Stimulated activated CD8-positive, alpha-beta memory T cell treated with anti-CD3 and anti-CD28 coated beads, Interleukin-2, amount 100 ng/mL, for 1 hour (primary cell): ENCODE results near the gene DIP2C.
"Not testable (repeated sequence)": the region's sequence is repeated elsewhere in the genome, so short reads cannot be mapped to it uniquely, and the experiment has no call there.

Experiments
- DNase-seq, 2 donors: peaks; one replicate each; pipeline ENCODE4 v3.0.0-alpha.2; 2020; ENCODE audit warnings: low read depth in 2 of 2

Gene DIP2C

GRCh38 chr10:689452-690371 lies at the start of gene DIP2C:
DIP2C (minus strand) TSS chr10:689668; CDS start chr10:689578, 90 bp downstream.
- DNase-seq: no peak

DNA sequence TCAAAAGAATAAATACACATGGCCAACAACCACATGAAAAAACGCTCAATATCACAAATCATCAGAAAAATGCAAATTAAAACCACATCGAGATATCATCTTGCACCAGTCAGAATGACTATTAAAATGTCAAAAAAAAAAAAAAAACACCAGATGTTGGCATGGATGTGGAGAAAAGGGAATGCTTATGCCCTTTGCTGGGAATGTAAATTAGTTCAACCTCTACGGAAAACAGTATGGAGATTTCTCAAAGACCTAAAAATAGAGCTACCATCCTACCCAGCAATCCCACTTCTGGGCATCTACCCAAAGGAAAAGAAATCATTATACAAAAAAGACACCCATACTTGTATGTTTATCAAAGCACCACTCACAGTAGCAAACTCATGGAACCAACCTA lies 45.0 kb upstream of the DIP2C start:
- no peak for DNase-seq

GRCh38 chr10:733086-733485 lies 43.6 kb upstream of the DIP2C start:
- DNase-seq: no peak

- no peak for DNase-seq
Observed at GRCh38 chr10:729213-729612, 39.7 kb upstream of the DIP2C start.

DNA sequence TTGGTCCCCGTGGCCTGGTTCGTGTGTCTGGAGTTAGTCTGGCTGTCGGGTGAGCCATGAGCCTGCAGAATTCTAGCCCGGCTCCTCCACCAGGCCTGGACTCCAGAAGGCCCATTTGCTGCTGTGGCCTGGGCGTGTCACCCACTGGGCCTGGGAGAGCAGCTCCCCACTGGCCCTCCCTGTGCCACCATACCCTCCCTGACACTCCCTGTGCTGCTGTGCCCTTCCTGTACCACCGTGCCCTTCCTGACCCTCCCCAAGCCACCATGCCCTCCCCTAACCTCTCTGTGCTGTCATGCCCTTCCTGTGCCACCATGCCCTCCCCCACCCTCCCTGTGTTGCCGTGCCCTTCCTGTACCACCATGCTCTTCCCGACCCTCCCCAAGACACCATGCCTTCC lies 39.1 kb upstream of the DIP2C start:
- DNase-seq: no peak

- DNase-seq: no peak
Observed at GRCh38 chr10:727162-727790, 37.8 kb upstream of the DIP2C start.

GRCh38 chr10:725786-726185 lies 36.3 kb upstream of the DIP2C start:
- DNase-seq: no peak

GRCh38 chr10:725302-725701 lies 35.8 kb upstream of the DIP2C start:
- DNase-seq: no peak

- DNase-seq: no peak
Observed at GRCh38 chr10:723973-724372, 34.5 kb upstream of the DIP2C start.

DNA sequence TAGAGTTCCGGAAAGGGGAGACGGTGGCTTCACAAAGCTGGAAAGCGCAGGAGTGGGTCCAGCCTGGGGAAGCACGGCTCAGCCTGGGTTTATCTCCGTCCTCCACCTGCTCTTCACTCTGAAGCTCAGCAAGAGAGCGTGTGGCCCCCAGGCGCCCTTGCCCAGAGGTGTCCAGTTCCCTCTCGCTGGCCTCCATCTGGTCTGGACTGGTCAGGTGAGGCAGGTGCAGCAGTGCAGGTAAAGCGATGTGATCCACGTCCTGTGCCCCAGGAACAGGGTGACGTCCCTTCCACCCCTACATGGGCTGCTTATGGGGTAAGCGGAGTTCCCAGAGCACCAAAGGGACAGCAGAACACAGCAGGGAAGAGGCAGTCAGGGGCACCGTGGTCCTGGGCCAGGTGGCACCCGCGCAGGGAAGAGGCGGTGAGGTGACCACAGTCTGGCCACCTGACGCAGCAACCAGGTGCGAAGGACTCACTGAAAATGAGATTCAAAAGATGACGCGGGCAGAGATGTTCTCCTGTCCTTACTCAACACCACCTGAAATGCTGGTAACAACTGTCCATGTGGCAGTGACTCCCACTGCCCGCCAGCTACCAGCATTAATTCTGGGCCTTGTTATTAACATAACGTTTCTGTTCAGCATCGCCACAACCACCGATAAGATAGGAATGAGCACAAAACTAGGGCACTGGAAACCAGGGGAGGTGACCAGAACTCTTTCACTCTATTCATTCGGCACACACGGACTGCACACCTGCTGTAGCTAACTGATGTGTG lies 33.0 kb upstream of the DIP2C start:
- DNase-seq: no peak

GRCh38 chr10:718143-718700 lies 28.8 kb upstream of the DIP2C start:
- no peak for DNase-seq

DNA sequence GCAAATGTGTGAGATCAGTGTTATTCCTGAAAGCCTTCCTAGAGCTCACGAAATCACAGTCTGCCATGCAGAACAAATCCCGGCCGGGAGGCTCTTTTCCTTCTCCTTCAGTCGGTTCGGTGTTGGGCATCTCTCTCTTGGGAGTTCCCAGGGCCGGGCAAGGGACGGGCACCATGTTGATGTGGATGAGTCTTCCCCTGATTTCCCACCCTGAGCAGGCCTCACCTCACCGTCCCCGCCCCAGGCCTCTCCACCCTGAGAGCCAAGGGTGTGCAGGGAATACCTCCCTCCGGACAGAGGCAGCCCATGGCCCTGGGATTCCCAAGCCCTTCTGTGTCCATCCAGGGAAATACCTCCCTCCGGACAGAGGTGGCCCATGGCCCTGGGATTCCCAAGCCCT lies 28.0 kb upstream of the DIP2C start:
- no peak for DNase-seq

DNA sequence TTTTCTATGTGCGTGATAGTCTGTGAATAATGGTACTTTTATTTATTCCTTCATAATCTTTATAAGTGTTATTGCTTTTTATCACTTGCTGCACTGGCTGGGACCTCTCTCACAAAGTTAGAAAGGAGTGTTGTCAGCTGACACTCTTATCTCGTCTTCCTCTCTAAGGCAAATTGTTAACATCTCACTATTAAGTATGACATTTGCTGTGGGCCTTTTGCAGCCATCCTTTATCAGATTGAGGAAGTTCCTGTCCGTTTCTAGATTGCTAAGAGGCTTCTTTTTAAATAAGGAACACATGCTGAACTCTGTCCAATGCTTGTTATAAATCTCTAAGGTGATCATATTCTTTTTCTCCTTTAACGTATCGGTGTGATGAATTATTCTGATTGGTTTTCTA lies 27.4 kb upstream of the DIP2C start:
- no peak for DNase-seq

GRCh38 chr10:714214-714613 lies 24.7 kb upstream of the DIP2C start:
- no peak for DNase-seq

DNA sequence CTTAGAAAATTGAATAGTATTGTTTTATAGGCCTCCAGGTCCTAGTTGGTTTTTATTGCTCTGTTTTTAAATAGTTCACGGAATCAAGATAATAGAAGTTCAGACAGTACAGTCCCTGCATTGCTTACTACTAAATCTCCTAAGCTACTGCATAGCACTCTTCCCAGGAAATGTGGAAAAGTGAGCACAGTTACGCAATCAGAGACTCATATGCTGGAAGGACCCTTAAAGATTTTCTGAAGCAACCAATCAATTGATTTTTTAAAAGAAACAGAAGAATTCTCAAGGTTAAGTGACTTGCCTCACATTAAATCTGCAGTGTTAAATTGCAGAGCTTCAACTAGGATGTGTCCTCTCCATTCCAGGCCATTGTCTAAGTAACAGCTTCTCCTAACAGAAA lies 23.1 kb upstream of the DIP2C start:
- no peak for DNase-seq

- DNase-seq: no peak
Observed at GRCh38 chr10:712089-712488, 22.6 kb upstream of the DIP2C start.

DNA sequence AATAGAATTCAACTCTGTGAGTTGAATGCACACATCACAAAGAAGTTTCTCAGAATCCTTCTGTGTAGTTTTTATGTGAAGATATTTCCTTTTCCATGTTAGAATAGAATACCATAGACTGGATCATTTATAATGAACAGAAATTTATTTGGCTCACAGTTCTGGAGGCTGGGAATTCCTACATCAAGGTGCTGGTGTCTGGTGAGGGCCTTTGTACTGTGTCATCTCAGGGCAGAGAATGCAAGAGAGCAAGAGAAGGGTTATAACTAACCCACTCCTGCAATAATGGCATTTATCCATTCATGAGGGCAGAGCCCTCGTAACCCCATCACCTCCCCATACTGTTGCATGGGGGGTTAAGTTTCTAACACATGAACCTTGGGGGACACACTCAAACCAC lies 18.4 kb upstream of the DIP2C start:
- DNase-seq: no peak

DNA sequence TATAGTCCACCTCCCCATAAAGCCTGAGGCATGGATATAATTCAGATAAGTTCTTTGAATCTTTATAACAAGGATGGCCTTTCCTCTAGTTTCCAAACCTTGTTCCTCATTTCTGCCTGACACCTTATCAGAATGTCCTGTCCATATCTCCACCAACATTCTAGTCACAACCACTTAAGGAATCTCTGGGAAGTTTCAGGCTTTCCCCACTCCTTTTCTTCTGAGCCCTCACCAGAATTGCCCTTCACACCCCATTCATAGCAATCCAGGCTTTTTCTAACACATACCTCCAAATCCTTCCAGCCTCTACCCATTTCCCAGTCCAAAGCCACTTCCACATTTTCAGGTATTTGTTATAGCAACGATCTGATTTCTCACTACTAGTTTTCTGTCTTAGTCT lies 18.0 kb upstream of the DIP2C start:
- DNase-seq: no peak

- DNase-seq: no peak
Observed at GRCh38 chr10:703118-703517, 13.7 kb upstream of the DIP2C start.

GRCh38 chr10:700183-700582 lies 10.7 kb upstream of the DIP2C start:
- DNase-seq: not testable (repeated sequence)

- DNase-seq: no peak
Observed at GRCh38 chr10:697097-697875, 7.8 kb upstream of the DIP2C start.
